GM19240 (cell line): Measurements from ENCODE around the gene NUDT16.

ENCODE experiments used
- DNase-seq: peaks from one replicate; pipeline ENCODE4 v3.0.0; 2011; ENCODE audit warnings: low spot score; ENCODE audit not compliant: insufficient read length

NUDT16 gene

GRCh38 chr3:131386429-131387165 is 5.0 kb downstream of the NUDT16 start:
- no peak for DNase-seq

DNA sequence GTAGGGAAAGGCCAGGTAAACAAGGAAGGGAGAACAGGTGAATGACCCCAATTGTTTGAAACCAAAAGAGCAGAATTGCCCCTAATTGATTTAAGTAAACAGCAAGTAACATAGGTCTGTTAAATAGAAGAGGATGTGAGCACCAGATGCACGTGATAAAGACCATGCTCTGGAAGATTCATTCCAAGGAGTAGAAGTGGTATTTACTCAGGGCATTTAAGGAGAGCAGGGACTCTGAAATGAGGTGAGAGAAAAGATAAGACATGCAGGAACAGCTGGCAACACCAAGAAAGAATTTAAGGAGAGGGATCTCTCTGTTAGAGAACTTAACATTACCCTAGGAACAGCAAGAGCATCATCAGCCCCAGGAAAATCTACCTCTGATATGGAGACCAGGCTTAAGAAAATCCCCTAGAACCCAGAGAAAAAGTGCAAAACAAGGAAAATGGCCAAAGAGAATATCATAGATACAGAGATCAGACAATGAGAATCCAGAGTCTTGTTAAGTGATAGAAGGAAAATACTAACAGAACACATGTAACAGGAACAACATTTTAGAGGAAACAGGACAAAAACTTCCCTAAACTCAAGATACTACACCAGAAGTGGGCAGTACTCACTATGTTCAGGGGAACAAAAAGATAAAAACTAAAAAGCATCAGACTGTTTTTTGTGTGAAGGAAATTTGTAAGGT is 6.4 kb downstream of the NUDT16 start:
- no peak for DNase-seq

- DNase-seq = no peak
Measured at GRCh38 chr3:131388490-131388799, 6.9 kb downstream of the NUDT16 start.

- DNase-seq = no peak
Measured at GRCh38 chr3:131390331-131390730, 8.8 kb downstream of the NUDT16 start.

DNA sequence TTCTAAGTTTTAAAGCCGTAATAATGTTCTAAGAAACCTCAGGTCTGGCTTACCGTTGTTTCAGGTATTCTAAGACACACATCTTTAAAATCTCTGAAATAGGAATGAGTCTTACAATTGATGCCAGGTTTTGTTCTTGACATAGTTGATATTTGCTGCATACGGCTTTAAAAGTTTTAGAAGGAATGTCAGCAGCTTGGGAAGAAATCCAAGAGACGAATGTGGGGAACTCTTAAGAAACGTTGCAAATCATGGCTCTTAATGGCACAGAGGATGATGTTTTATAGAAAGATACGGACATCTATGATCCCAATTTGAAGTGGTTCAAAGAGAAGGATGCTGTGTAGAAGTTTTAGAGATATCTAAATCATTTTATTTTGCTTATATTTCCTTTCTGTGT is 11.5 kb downstream of the NUDT16 start:
- no peak for DNase-seq

DNA sequence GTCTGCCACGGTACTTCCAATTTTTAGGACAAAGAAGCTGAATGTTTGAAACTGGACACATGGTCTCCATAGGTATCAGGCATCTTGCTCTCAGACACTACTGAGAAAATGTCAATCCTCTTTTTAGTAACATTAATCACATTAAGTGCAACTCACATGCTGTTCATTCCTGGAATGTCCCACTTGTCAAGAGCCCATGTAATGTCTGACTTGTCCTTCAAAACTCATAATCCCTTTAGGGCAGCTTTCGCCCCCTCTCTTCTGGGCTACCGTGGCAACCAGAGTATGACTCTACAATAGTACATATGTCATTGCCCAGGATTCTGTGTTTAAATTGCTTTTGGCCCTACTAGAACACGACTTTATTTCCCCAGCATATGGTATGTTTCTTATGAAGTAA is 12.3 kb downstream of the NUDT16 start:
- DNase-seq = no peak

DNA sequence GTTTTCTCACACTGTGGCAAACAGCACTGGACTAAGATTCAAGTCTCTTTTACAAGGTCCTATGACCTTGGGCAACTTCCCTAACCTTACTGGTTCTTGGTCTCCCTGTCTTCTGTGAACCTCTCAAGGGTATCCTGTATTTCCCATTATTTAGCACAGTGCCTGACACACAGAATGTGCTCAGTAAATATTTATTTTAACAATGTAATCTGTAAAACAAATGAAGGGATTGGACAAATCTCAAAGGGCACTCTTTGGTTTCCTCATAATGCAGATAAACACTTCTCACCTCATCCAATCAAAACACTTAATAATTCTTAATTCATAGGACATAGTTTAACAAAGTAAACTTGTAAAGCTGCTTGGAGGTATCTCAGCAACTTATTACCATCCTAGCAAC is 12.8 kb downstream of the NUDT16 start:
- no peak for DNase-seq

- no peak for DNase-seq
Measured at GRCh38 chr3:131396170-131396569, 14.6 kb downstream of the NUDT16 start.

DNA sequence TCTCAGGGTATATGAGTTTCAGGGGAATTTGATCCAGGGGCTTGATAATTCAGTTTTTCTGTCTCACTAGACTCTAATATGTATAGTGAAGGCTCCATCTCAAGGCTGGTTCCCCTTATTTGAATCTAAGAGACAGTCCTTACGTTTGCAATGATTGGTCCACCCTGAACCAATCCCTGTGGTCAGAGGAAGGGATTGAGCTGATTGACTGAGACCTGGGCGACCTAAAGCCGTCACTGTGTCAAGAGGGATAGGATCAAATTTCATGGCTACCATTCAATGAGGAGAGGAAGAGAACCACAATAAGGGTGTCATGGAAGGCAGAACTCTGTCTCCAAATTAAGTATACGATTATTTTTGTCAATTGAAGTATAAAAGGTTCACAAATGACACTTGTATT is 16.3 kb downstream of the NUDT16 start:
- DNase-seq = no peak

DNA sequence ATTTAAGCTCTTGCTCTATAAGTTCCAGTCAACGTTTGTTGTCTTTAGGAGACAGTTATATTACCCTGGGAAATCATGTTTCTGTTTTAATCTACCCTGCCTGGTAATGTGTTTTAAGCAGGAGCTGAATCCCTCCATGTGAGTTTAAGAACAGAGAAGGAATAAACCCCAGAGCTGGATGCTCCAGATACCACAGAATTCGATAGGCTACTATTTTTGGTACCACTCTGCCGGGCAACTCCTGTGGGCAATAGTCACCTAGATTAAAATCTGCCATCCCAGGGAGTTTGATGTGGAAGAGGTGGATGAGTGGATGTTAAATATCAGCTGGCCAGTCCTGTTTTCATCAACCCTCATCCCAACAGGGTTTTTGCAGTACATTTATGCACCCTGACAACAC is 20.4 kb downstream of the NUDT16 start:
- no peak for DNase-seq

DNA sequence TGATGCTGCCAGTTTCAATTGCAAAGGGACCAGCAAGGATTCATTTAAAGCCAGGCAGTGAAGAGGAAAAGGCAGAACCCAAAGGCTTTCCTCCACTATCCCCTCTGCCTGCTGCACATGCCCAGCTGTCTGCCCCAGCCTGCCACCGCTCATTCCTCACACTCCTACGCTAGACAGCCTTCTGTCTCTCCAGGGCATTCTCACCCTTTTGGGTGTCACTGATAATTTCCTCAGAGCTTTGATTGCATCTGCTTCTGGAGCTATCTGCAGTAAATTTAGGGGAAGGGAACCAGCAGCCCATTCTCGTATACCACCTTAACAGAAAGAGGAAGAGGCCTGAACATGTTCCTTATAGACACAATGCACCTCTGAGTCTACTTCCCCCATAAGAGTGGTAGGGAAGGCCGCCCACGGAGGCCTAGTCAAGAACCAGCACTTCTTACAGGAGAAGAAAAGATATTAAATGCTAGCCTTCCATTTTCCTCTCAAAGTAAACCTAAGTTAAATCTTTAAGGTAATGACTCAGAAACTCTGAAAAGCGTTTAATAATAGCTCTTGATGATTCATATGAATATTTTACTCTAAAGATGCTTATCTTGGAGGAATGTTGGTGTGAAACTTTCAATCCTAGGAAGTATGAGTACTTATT is 20.9 kb downstream of the NUDT16 start:
- DNase-seq = no peak

DNA sequence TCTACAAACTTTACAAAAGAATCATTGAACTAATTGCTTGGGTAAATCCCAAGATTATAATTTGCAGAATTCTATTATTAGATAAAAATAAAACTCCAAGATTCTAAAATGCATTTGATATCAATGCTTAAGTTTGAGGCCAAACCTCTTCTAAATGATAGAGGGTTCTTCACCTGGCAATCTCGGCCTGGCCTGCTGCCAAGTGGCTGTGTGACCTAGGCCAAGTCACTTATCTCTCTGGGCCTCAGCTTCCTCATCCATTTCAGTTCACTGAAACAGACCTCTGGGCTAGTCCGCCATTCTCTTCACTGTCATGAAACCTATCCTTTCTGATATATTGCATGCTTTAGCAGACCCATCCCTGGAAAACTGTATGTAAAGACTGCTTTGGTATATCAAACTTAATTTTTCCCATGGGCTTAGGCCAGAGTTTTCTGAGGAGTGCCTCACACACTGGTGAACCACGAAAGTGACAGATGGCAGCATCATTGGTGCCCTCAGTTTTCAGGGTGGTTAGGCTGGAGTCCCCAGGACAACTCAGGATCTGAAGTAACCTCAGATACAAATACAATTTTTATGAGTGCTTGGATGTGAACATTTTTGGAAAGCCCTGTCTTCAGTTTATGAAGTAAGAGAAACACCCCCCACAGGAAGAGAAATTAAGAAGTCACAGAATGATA is 21.8 kb downstream of the NUDT16 start:
- no peak for DNase-seq

- no peak for DNase-seq
Measured at GRCh38 chr3:131405411-131405810, 23.8 kb downstream of the NUDT16 start.

DNA sequence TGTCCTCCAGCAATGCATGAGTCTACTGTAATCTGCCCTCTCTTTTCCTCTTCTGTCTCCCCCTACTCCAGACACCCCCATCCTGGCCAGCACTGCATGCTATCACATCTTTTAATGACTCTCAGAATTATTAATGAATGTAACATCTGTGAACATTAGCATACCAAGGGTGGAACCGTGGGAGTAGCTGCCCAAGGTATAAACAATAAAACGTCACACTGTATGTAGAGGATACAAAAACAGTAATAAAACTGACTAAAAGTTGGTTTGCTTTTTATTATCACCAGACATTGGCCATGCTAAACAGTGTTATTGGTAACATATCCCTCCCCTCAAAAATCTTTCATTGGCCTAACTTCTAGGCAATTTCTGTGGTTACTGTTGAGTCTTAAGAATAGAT is 24.7 kb downstream of the NUDT16 start:
- no peak for DNase-seq

GRCh38 chr3:131417751-131418150 is 36.2 kb downstream of the NUDT16 start:
- DNase-seq = no peak

DNA sequence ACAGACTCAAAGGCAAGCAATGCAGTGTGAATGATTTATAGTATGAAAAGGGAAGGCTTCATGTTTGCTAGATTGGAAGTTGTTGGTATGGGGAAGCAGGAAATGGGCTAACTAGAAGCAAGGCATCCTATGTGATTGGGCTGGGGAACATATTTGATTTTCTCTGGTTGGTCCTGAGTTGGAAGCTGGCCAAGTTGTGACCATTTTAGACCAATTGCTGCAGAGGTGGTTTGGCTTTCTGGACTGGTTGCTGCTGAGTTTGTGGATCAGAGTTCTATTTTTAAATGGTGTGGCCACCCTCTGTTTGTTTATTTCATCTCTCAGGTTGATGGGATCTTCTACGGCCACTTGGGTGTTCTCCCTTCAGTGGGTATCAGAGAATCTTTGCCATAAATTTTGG is 39.7 kb downstream of the NUDT16 start:
- DNase-seq = no peak

DNA sequence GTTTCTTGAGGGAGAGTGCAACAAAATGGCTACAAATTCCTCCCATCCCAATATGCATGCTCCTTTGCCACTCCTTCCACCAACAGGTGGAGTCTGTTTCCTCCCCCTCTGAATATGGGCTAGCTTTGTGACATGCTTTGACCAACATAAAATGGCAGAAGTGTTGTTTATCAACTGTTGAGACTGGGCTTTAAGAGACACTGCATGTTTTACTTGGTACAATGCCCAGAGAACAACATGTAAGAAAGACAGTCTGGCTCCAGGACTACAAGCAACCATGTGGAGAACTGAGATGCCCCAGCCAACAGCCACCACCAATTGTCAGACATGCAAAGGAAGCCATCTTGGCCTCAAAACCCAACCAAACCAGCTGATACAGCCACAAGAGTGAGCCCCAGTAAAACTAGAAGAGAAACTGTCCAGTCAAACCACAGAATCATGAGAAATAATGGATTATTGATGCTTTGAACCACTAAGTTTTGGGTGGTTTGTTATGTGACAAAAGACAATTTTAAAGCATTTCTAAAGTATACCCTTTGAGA is 40.5 kb downstream of the NUDT16 start:
- no peak for DNase-seq

- no peak for DNase-seq
Measured at GRCh38 chr3:131427226-131427625, 45.7 kb downstream of the NUDT16 start.

- no peak for DNase-seq
Measured at GRCh38 chr3:131431754-131432153, 50.2 kb downstream of the NUDT16 start.

DNA sequence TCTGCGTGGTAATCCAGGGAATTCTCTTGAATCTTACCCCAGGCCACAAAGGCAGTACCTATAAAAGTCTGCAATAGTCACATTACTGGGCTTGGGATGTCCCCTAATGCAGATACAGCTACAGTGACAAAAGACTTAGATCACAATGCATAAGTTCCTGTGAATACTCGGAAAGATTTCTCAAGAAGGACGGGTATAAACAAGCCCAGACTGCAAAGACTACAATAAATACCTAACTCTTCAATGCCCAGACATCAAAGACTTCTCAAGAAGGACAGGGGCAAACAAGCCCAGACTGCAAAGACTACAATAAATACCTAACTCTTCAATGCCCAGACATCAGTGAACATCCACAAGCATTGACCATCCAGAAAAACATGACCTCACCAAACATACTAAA is 50.9 kb downstream of the NUDT16 start:
- DNase-seq = no peak

DNA sequence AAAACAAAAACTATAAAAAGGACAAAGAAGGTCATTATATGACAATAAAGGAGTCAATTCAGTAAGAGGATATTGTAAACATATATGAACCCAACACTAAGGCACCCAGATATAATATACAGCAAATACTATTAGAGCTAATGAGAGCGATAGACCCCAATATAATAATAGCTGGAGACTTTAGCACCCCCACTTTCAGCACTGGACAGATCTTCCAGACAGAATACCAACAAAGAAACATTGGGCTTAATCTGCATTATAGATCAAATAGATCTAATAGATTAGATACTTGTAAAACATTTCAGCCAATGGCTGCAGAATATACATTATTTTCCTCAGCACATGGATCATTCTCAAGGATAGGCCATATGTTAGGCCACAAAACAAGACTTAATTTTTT is 53.4 kb downstream of the NUDT16 start:
- DNase-seq = no peak
